Measurements from ENCODE around the gene FST.
A peak's percentile ranks its signal among the peaks of the same experiment; 100 is the strongest.

Gene FST

DNA sequence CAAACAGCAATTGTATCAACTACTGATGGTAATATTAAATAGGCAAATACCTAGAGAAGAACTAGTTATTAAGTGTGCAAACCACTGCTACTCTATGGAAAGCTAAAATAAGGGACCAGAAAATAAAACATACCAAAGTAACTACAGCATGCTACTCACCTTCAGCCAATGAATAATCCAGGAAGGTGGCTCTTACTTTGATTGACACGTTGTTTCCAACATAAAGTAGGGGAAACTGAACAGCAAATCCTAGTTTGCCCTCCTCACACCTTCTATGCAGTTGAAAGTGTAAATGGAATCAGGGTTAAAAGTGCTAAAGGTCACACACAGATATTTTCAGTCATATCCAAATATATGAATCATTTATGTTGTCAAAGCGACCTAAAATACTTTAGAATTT is 5.1 kb upstream of the FST start:
- Histone ChIP-seq H3K4me3 (ENCODE audit: low read length) (no peak overlapping the region), H3K4me1 (ENCODE audit: insufficient read depth, low read length) (peaks cover 12% of the 10 kb centered on the region; the same call in 1 of the 2 replicates), H3K9ac (ENCODE audit: low read depth, low read length) (no peak overlapping the region), H3K36me3 (ENCODE audit: insufficient read depth, low read length) (no peaks in the 10 kb centered on the region), H3K27me3 (ENCODE audit: insufficient read depth, low read length) (no peaks in the 10 kb centered on the region), H3K9me3 (ENCODE audit: insufficient read depth, low read depth, low read length) (no peaks in the 10 kb centered on the region), H3K27ac (ENCODE audit: low read depth, low read length) (no peak overlapping the region)
- 100% methylated on average over 2 of the region's 2 CpGs for WGBS

DNA sequence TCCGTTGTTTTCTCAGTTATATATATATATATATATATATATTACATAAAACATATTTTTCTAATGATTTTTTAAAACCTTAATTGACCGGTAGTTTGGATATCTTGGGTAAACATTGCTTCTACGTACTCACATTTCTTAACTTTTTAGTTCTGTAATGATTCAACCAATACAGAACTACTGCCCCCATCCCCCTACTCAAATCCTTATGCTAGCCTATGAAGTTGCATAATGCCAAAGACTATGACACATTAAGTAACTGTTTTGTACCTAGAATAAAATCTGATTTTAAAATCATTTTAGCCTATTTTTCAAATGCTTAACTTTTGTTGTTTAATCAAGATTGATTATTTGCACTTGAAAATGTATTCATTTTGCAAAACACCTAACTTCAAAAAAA is 4.4 kb upstream of the FST start:
- H3K4me3 ChIP-seq (ENCODE audit: low read length), result no peak overlapping the region
- H3K27me3 ChIP-seq (ENCODE audit: insufficient read depth, low read length), result no peaks in the 10 kb centered on the region
- peaks cover 12% of the 10 kb centered on the region; the same call in 1 of the 2 replicates for H3K4me1 ChIP-seq (ENCODE audit: insufficient read depth, low read length)
- H3K36me3 ChIP-seq (ENCODE audit: insufficient read depth, low read length), result no peaks in the 10 kb centered on the region
- no peak overlapping the region for H3K27ac ChIP-seq (ENCODE audit: low read depth, low read length)
- H3K9me3 ChIP-seq (ENCODE audit: insufficient read depth, low read depth, low read length), result no peaks in the 10 kb centered on the region
- no peak overlapping the region for H3K9ac ChIP-seq (ENCODE audit: low read depth, low read length)
- WGBS, result 100% methylated on average over 2 of the region's 3 CpGs

DNA sequence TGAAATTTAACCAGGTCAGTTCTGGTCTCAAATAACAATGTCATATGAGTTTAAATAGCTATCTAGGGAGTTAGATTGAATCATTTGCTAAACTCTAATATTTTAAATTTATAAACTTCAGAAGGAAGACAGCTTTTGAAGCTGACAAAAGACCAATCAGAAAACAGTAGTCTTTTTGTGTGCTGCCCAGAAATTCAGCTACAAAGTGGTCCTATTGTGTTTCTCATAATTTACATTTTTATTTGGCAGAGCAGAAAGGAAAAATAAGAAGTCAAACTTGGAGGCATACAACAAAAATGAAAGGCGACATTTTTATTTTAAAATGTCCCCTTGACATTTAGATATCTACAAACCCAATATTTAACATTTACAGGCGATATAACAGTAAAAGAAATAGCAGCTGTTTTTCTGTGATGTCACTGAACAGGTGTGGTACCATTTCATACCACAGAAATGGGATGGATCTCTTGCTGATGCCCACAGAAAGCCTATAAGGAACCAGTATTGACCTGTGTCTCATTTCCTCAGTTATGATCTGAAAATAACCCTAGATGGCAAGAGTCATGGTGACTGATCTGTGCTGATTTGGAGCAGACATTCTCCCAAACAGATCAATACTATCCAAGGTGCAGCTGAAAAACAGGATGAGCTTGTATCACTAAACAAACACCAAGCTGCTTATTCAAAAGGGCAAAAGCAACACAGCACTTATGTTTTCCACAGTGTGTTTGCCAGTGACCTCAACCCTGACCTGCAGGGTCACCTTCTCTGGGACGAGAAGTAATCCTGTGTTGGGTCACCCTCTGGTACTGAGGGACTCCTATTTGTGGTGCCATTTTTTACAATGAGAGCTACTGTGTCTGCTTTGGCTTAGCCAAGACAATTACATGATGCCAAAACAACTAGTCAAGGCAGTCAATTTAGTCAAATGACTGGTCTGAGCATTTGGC is 3.6 kb upstream of the FST start:
- no peak overlapping the region for H3K9ac ChIP-seq (ENCODE audit: low read depth, low read length)
- no peak overlapping the region for H3K27ac ChIP-seq (ENCODE audit: low read depth, low read length)
- no peaks in the 10 kb centered on the region for H3K27me3 ChIP-seq (ENCODE audit: insufficient read depth, low read length)
- peaks cover 12% of the 10 kb centered on the region; the same call in 1 of the 2 replicates for H3K4me1 ChIP-seq (ENCODE audit: insufficient read depth, low read length)
- WGBS, result 87% methylated on average over 3 of the region's 3 CpGs
- H3K9me3 ChIP-seq (ENCODE audit: insufficient read depth, low read depth, low read length), result no peaks in the 10 kb centered on the region
- H3K36me3 ChIP-seq (ENCODE audit: insufficient read depth, low read length), result no peaks in the 10 kb centered on the region
- no peak overlapping the region for H3K4me3 ChIP-seq (ENCODE audit: low read length)

GRCh38 chr5:53478411-53479044 is 1.9 kb upstream of the FST start:
- Histone ChIP-seq H3K4me3 (ENCODE audit: low read length) (peak overlapping the region; percentile 80), H3K27me3 (ENCODE audit: insufficient read depth, low read length) (no peaks in the 10 kb centered on the region), H3K4me1 (ENCODE audit: insufficient read depth, low read length) (peaks cover 13% of the 10 kb centered on the region; the same call in 1 of the 2 replicates), H3K9me3 (ENCODE audit: insufficient read depth, low read depth, low read length) (no peaks in the 10 kb centered on the region), H3K27ac (ENCODE audit: low read depth, low read length) (peak overlapping the region; percentile 94; the same call in 1 of the 2 replicates), H3K36me3 (ENCODE audit: insufficient read depth, low read length) (peaks cover 6% of the 10 kb centered on the region), H3K9ac (ENCODE audit: low read depth, low read length) (peak overlapping the region; percentile 61; the same call in 1 of the 2 replicates)
- under 1% methylated on average over 26 of the region's 26 CpGs for WGBS

- Histone ChIP-seq H3K4me3 (ENCODE audit: low read length) (peak overlapping the region; percentile 80), H3K9me3 (ENCODE audit: insufficient read depth, low read depth, low read length) (no peaks in the 10 kb centered on the region), H3K9ac (ENCODE audit: low read depth, low read length) (peak overlapping the region; percentile 79), H3K27ac (ENCODE audit: low read depth, low read length) (peak overlapping the region; percentile 94), H3K4me1 (ENCODE audit: insufficient read depth, low read length) (peaks cover 10% of the 10 kb centered on the region; the same call in 1 of the 2 replicates), H3K36me3 (ENCODE audit: insufficient read depth, low read length) (peaks cover 12% of the 10 kb centered on the region), H3K27me3 (ENCODE audit: insufficient read depth, low read length) (no peaks in the 10 kb centered on the region)
- under 1% methylated on average over 15 of the region's 15 CpGs for WGBS
These were observed 1.3 kb upstream of the FST start for GRCh38 chr5:53479045-53479589.

GRCh38 chr5:53479590-53480415 is 626 bp upstream of the FST start:
- no peaks in the 10 kb centered on the region for H3K27me3 ChIP-seq (ENCODE audit: insufficient read depth, low read length)
- peak overlapping the region; percentile 94 for H3K27ac ChIP-seq (ENCODE audit: low read depth, low read length)
- no peaks in the 10 kb centered on the region for H3K9me3 ChIP-seq (ENCODE audit: insufficient read depth, low read depth, low read length)
- under 1% methylated on average over 68 of the region's 81 CpGs for WGBS
- H3K9ac ChIP-seq (ENCODE audit: low read depth, low read length), result peak overlapping the region; percentile 83
- H3K4me3 ChIP-seq (ENCODE audit: low read length), result peak overlapping the region; percentile 80
- H3K4me1 ChIP-seq (ENCODE audit: insufficient read depth, low read length), result peaks cover 10% of the 10 kb centered on the region; the same call in 1 of the 2 replicates
- H3K36me3 ChIP-seq (ENCODE audit: insufficient read depth, low read length), result peaks cover 18% of the 10 kb centered on the region

- peak overlapping the region; percentile 80 for H3K4me3 ChIP-seq (ENCODE audit: low read length)
- H3K4me1 ChIP-seq (ENCODE audit: insufficient read depth, low read length), result peaks cover 10% of the 10 kb centered on the region; the same call in 1 of the 2 replicates
- H3K9me3 ChIP-seq (ENCODE audit: insufficient read depth, low read depth, low read length), result no peaks in the 10 kb centered on the region
- H3K27ac ChIP-seq (ENCODE audit: low read depth, low read length), result peak overlapping the region; percentile 90
- H3K36me3 ChIP-seq (ENCODE audit: insufficient read depth, low read length), result peaks cover 34% of the 10 kb centered on the region
- H3K9ac ChIP-seq (ENCODE audit: low read depth, low read length), result peak overlapping the region; percentile 83
- H3K27me3 ChIP-seq (ENCODE audit: insufficient read depth, low read length), result no peaks in the 10 kb centered on the region
- WGBS, result 0% methylated on average over 6 of the region's 7 CpGs
These were observed 894 bp downstream of the FST start for GRCh38 chr5:53481159-53481886.

GRCh38 chr5:53481887-53482716 is 1.7 kb downstream of the FST start:
- Histone ChIP-seq H3K4me1 (ENCODE audit: insufficient read depth, low read length) (peaks cover 10% of the 10 kb centered on the region; the same call in 1 of the 2 replicates), H3K27me3 (ENCODE audit: insufficient read depth, low read length) (no peaks in the 10 kb centered on the region), H3K27ac (ENCODE audit: low read depth, low read length) (peak overlapping the region; percentile 82), H3K4me3 (ENCODE audit: low read length) (peak overlapping the region; percentile 80), H3K9me3 (ENCODE audit: insufficient read depth, low read depth, low read length) (no peaks in the 10 kb centered on the region), H3K36me3 (ENCODE audit: insufficient read depth, low read length) (peaks cover 41% of the 10 kb centered on the region), H3K9ac (ENCODE audit: low read depth, low read length) (peak overlapping the region; percentile 83)
- WGBS, result under 1% methylated on average over 36 of the region's 36 CpGs

DNA sequence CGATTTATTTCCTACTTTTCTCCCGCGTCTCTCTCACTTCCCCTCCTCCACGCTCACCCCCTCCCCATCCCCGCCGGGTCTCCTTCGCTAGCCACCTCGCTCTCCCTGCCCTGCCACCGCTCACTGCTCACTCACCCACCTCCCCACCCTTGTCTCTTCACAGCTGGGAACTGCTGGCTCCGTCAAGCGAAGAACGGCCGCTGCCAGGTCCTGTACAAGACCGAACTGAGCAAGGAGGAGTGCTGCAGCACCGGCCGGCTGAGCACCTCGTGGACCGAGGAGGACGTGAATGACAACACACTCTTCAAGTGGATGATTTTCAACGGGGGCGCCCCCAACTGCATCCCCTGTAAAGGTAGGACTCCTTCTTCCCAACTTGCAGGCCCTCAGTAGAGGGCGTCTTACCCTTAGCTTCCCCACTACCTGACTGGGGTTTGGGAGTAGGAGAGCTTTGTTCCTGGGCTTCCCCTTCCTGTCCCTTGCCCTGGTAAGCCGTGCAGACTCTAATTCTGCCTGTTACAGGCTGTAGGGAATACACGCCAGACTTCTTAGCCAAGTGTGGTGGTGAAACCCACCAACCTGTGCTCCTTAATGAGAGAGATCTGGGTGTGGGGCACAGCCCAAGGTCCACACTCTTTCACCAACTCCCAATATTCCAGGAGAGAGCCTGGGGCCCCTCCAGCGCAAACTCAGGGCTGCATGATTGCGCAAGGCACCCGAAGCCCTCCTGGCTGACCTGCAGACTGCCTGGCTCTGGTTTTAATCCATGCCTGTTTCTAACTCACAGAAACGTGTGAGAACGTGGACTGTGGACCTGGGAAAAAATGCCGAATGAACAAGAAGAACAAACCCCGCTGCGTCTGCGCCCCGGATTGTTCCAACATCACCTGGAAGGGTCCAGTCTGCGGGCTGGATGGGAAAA is 2.5 kb downstream of the FST start:
- peaks cover 9% of the 10 kb centered on the region; the same call in 1 of the 2 replicates for H3K4me1 ChIP-seq (ENCODE audit: insufficient read depth, low read length)
- 30% methylated on average over 34 of the region's 35 CpGs for WGBS
- no peaks in the 10 kb centered on the region for H3K9me3 ChIP-seq (ENCODE audit: insufficient read depth, low read depth, low read length)
- H3K4me3 ChIP-seq (ENCODE audit: low read length), result peak overlapping the region; percentile 80
- peak overlapping the region; percentile 83 for H3K9ac ChIP-seq (ENCODE audit: low read depth, low read length)
- H3K27ac ChIP-seq (ENCODE audit: low read depth, low read length), result peak overlapping the region; percentile 82; the same call in 1 of the 2 replicates
- H3K27me3 ChIP-seq (ENCODE audit: insufficient read depth, low read length), result no peaks in the 10 kb centered on the region
- peaks cover 47% of the 10 kb centered on the region for H3K36me3 ChIP-seq (ENCODE audit: insufficient read depth, low read length)

Measured in HUES64 (cell line).